AG09309 (cell line): Measurements from ENCODE around the gene CUL2.

ENCODE experiments used
- DNase-seq: peaks from one replicate; pipeline ENCODE4 v3.0.0-alpha.2; 2010; ENCODE audit warnings: low read depth
- H3K4me3 ChIP-seq: 2 replicates; pipeline ENCODE4 v1.5.1; 2011; ENCODE audit warnings: mild to moderate bottlenecking, low read depth, low read length, moderate library complexity; ENCODE audit not compliant: control insufficient read depth
- TF ChIP-seq, protein P1 (sequence below): IDR thresholded peaks from 2 replicates; pipeline ENCODE4 v1.5.1; 2011; ENCODE audit warnings: mild to moderate bottlenecking, low read depth, low read length, inconsistent platforms; ENCODE audit not compliant: insufficient read depth, control insufficient read depth; ENCODE audit errors: missing control alignments

Gene CUL2

GRCh38 chr10:35005868-35006267 lies 84.3 kb downstream of the CUL2 start:
- H3K4me3 ChIP-seq, result no peak overlapping the region
- TF ChIP-seq, protein P1, sequence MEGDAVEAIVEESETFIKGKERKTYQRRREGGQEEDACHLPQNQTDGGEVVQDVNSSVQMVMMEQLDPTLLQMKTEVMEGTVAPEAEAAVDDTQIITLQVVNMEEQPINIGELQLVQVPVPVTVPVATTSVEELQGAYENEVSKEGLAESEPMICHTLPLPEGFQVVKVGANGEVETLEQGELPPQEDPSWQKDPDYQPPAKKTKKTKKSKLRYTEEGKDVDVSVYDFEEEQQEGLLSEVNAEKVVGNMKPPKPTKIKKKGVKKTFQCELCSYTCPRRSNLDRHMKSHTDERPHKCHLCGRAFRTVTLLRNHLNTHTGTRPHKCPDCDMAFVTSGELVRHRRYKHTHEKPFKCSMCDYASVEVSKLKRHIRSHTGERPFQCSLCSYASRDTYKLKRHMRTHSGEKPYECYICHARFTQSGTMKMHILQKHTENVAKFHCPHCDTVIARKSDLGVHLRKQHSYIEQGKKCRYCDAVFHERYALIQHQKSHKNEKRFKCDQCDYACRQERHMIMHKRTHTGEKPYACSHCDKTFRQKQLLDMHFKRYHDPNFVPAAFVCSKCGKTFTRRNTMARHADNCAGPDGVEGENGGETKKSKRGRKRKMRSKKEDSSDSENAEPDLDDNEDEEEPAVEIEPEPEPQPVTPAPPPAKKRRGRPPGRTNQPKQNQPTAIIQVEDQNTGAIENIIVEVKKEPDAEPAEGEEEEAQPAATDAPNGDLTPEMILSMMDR, result no peak
- peak; percentile 100 for DNase-seq

- no peak overlapping the region for H3K4me3 ChIP-seq
- no peak for DNase-seq
- TF ChIP-seq, protein P1, result no peak
Observed at GRCh38 chr10:35004651-35005050, 85.5 kb downstream of the CUL2 start.

- no peak for DNase-seq
- TF ChIP-seq, protein P1, result no peak
- no peak overlapping the region for H3K4me3 ChIP-seq
Observed at GRCh38 chr10:35003906-35004305, 86.2 kb downstream of the CUL2 start.

- H3K4me3 ChIP-seq, result no peak overlapping the region
- TF ChIP-seq, protein P1, result no peak
- DNase-seq, result no peak
Observed at GRCh38 chr10:35000936-35001335, 89.2 kb downstream of the CUL2 start.

DNA sequence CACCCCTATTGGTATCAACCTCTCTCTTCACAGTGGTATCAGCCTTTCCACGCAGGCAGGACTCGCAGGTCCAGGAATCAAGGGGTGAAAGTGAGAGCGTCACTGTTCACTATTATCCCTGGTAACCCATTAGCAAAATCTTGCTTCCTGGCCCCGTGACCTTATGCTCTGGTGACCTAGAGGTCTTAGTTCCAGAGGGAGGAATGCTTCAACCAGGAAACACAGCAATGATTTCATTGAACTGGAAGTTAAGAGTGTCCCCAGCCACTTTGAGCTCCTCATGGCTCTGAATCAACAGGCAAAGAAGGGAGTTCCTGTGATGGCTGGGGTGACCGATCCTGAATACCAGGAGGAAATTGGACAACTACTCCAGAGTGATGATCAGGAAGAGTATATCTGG lies 90.6 kb downstream of the CUL2 start:
- DNase-seq, result no peak
- no peak overlapping the region for H3K4me3 ChIP-seq
- TF ChIP-seq, protein P1, result no peak

GRCh38 chr10:34998940-34999339 lies 91.2 kb downstream of the CUL2 start:
- H3K4me3 ChIP-seq, result no peak overlapping the region
- DNase-seq, result no peak
- TF ChIP-seq, protein P1, result no peak

DNA sequence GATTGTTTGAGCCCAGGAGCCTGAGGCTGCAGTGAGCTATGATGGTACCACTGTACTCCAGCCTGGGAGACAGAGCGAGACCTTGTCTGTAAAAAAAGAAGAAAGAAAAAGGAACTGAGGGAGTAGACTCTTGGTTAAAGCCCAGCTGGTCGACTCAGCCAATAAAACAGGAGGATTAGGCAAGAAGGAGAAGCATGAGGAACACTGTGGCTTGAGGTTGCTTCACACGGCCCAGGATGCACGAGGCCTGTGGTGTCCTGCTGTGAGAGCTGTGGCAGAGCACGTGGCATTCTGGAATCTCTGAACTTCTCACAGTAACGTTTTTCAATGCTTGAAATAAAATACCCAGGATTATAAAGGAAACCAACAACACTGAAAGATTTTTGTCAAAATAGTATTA lies 93.3 kb downstream of the CUL2 start:
- H3K4me3 ChIP-seq, result no peak overlapping the region
- TF ChIP-seq, protein P1, result no peak
- peak; percentile 89 for DNase-seq
